Calu3 (cell line): Measurements from ENCODE around the gene ITGB7. TPM values are rescaled to one million over a fixed set of nuclear protein-coding genes. Genes with fewer than 3 reads are reported as not detected.

Experiments
- BruUV-seq: library from RNA; stranded (reverse); fragments of 400-500 nt; replicated peaks from 2 replicates; lab custom pipeline; 2021; lab: Mats Ljungman, UMichigan
- CTCF ChIA-PET: fragments of 300-600 bp; sonication (Branson Sonifier 250); formaldehyde crosslinking; loops from one replicate; lab custom pipeline; 2022; ENCODE audit warnings: antibody characterized with exemption; lab: Charles Lee
- DNase-seq: peaks from one replicate; pipeline ENCODE4 v3.0.0; 2022
- H3K27ac Mint-ChIP-seq: one replicate; pipeline ENCODE4 v1.8.0; 2022; ENCODE audit warnings: mixed read lengths; ENCODE audit not compliant: unreplicated experiment
- H3K27me3 Mint-ChIP-seq: one replicate; pipeline ENCODE4 v1.8.0; 2022; ENCODE audit warnings: mixed read lengths; ENCODE audit not compliant: unreplicated experiment
- H3K36me3 Mint-ChIP-seq: one replicate; pipeline ENCODE4 v1.8.0; 2022; ENCODE audit warnings: mild to moderate bottlenecking, moderate library complexity, mixed read lengths; ENCODE audit not compliant: insufficient read depth, unreplicated experiment
- H3K4me1 Mint-ChIP-seq: one replicate; pipeline ENCODE4 v1.8.0; 2022; ENCODE audit warnings: mild to moderate bottlenecking, low read depth, mixed read lengths; ENCODE audit not compliant: unreplicated experiment
- H3K4me3 Mint-ChIP-seq: one replicate; pipeline ENCODE4 v1.8.0; 2022; ENCODE audit warnings: mild to moderate bottlenecking, low read depth, moderate library complexity, mixed read lengths; ENCODE audit not compliant: unreplicated experiment
- H3K9me3 Mint-ChIP-seq: one replicate; pipeline ENCODE4 v1.8.0; 2022; ENCODE audit warnings: low read depth, mixed read lengths; ENCODE audit not compliant: unreplicated experiment
- CTCF ChIP-seq: fragments of 200-600 bp; IDR thresholded peaks from one replicate; pipeline ENCODE4 v1.8.0; 2022; ENCODE audit warnings: antibody characterized with exemption; ENCODE audit not compliant: unreplicated experiment
- intact Hi-C: fragments of 100-400 bp; cut with micrococcal nuclease; formaldehyde crosslinking; loops from one replicate; pipeline ENCODE4 v1.10.0; 2022; ENCODE audit not compliant: unreplicated experiment
- total RNA-seq: library from RNA; stranded (reverse); gene quantifications from 2 replicates; pipeline ENCODE4 v1.2.3, GENCODE V29; 2022

The ITGB7 gene
- total RNA-seq, 1 experiment from 2014 or later, result 4.3 TPM

- intact Hi-C loops, result no loop called here
- Mint-ChIP-seq H3K36me3 (peaks cover 40% of the 10 kb centered on the region), H3K27me3 (no peaks in the 10 kb centered on the region), H3K9me3 (no peaks in the 10 kb centered on the region), H3K4me1 (peaks cover 20% of the 10 kb centered on the region), H3K27ac (peak overlapping the region; percentile 58), H3K4me3 (no peak overlapping the region)
- TF ChIP-seq CTCF, result no peak
- no TSS peak for BruUV-seq
- CTCF ChIA-PET, result interaction anchor here (2.6 kb wide), 1 partner anchor 36 kb away, joined by 21 read pairs; a partner anchor contains a TSS
- no peak for DNase-seq
Observed at GRCh38 chr12:53215497-53215896, 8.4 kb upstream of the ITGB7 start.

- Mint-ChIP-seq H3K27me3 (no peaks in the 10 kb centered on the region), H3K4me3 (no peak overlapping the region), H3K9me3 (no peaks in the 10 kb centered on the region), H3K27ac (no peak overlapping the region), H3K4me1 (peaks cover 20% of the 10 kb centered on the region), H3K36me3 (peaks cover 36% of the 10 kb centered on the region)
- CTCF ChIA-PET, result interaction anchor here (1.4 to 2.6 kb wide), 2 partner anchors 37 to 53 kb away, joined by 7 to 21 read pairs; partner anchors contain the start of gene ESPL1
- intact Hi-C loops, result loop anchor here (5.0 kb wide), 2 partner anchors 37 to 52 kb away; partner anchors contain the start of gene ESPL1
- no TSS peak for BruUV-seq
- no peak for TF ChIP-seq CTCF
- DNase-seq, result no peak
Observed at GRCh38 chr12:53214687-53215455, 7.8 kb upstream of the ITGB7 start.

- Mint-ChIP-seq H3K27ac (no peak overlapping the region), H3K9me3 (no peaks in the 10 kb centered on the region), H3K4me3 (no peak overlapping the region), H3K4me1 (peaks cover 15% of the 10 kb centered on the region), H3K36me3 (peaks cover 31% of the 10 kb centered on the region), H3K27me3 (no peaks in the 10 kb centered on the region)
- no peak for DNase-seq
- no peak for TF ChIP-seq CTCF
- no TSS peak for BruUV-seq
- intact Hi-C loops, result loop anchor here (5.0 kb wide), 2 partner anchors 38 to 53 kb away; partner anchors contain the start of gene ESPL1
- CTCF ChIA-PET, result interaction anchor here (0.6 to 2.6 kb wide), 4 partner anchors 38 to 107 kb away, joined by 7 to 21 read pairs (median 8); partner anchors contain the start of genes AAAS and ESPL1
Observed at GRCh38 chr12:53214221-53214620, 7.2 kb upstream of the ITGB7 start.

- peaks cover 34% of the 10 kb centered on the region for H3K36me3 Mint-ChIP-seq
- peak; percentile 92 for TF ChIP-seq CTCF
- H3K4me3 Mint-ChIP-seq, result no peak overlapping the region
- H3K27ac Mint-ChIP-seq, result no peak overlapping the region
- DNase-seq, result peak; percentile 84
- peaks cover 13% of the 10 kb centered on the region for H3K4me1 Mint-ChIP-seq
- CTCF ChIA-PET, result interaction anchor here (0.6 to 2.6 kb wide), 5 partner anchors 39 to 108 kb away, joined by 3 to 21 read pairs (median 7); partner anchors contain the start of genes AAAS and ESPL1
- intact Hi-C loops, result loop anchor here (1.0 to 5.0 kb wide), 3 partner anchors 39 to 74 kb away; partner anchors contain the start of gene ESPL1
- no peaks in the 10 kb centered on the region for H3K9me3 Mint-ChIP-seq
- no peaks in the 10 kb centered on the region for H3K27me3 Mint-ChIP-seq
- BruUV-seq, result no TSS peak
Observed at GRCh38 chr12:53213348-53213747, 6.3 kb upstream of the ITGB7 start.
